BLaER1 treated with 17β-estradiol and CSF1 and Interleukin-3, amounts not matched to agents 10 nM and 100 nM (cell line): ENCODE results near the gene PAOX.
"Not testable (repeated sequence)": the region's sequence is repeated elsewhere in the genome, so short reads cannot be mapped to it uniquely, and the experiment has no call there.

Source experiments
- H3K27ac ChIP-seq, 11 experiments: shearing (Covaris generic); formaldehyde crosslinking; 2 replicates each; pipeline ENCODE4 v1.8.1; 2022
- H3K27me3 ChIP-seq, 11 experiments: shearing (Covaris generic); formaldehyde crosslinking; 2 replicates each; pipeline ENCODE4 v1.8.1; 2022
- H3K36me3 ChIP-seq, 11 experiments: shearing (Covaris generic); formaldehyde crosslinking; 2 replicates each; pipeline ENCODE4 v1.8.1; 2022
- H3K4me1 ChIP-seq, 10 experiments: shearing (Covaris generic); formaldehyde crosslinking; 2 replicates each; pipeline ENCODE4 v1.8.1; 2022
- H3K4me2 ChIP-seq, 11 experiments: shearing (Covaris generic); formaldehyde crosslinking; 2 replicates each; pipeline ENCODE4 v1.8.1; 2022
- H3K4me3 ChIP-seq, 10 experiments: shearing (Covaris generic); formaldehyde crosslinking; 2 replicates each; pipeline ENCODE4 v1.8.1; 2022
- H3K9ac ChIP-seq, 11 experiments: shearing (Covaris generic); formaldehyde crosslinking; 2 replicates each; pipeline ENCODE4 v1.8.1; 2022
- H3K9me3 ChIP-seq, 11 experiments: shearing (Covaris generic); formaldehyde crosslinking; replicated peaks in 1 of 11; 2 replicates each; pipeline ENCODE4 v1.8.1; 2022
- H4K20me1 ChIP-seq, 11 experiments: shearing (Covaris generic); formaldehyde crosslinking; 2 replicates each; pipeline ENCODE4 v1.8.1; 2022
- Cebpa-rat ChIP-seq, 11 experiments: shearing (Covaris generic); IDR thresholded peaks; 2 replicates each; pipeline ENCODE4 v1.8.1; 2022

Gene PAOX

GRCh38 chr10:133405272-133405671 lies 26.2 kb downstream of the PAOX start:
- Histone ChIP-seq H4K20me1 (peaks cover 5 to 77% (median 24%) of the 10 kb centered on the region in 11 experiments; a peak in 14 of 22 replicates), H3K4me2 (no peak overlapping the region), H3K36me3 (peaks cover 93 to 100% (median 98%) of the 10 kb centered on the region in 11 experiments), H3K4me1 (peaks cover 0 to 15% (median 7%) of the 10 kb centered on the region in 10 experiments; a peak in 11 of 20 replicates), H3K27ac (no peak overlapping the region), H3K27me3 (no peaks in the 10 kb centered on the region), H3K9ac (no peak overlapping the region), H3K9me3 (peaks cover 11 to 39% (median 36%) of the 10 kb centered on the region in 11 experiments), H3K4me3 (no peak overlapping the region)
- no peak for TF ChIP-seq Cebpa-rat (IDR thresholded peaks at IDR 0.05)

- H3K9me3 ChIP-seq, result peaks cover 18 to 46% (median 43%) of the 10 kb centered on the region in 11 experiments
- peaks cover 5 to 70% (median 21%) of the 10 kb centered on the region in 11 experiments; a peak in 14 of 22 replicates for H4K20me1 ChIP-seq
- H3K36me3 ChIP-seq, result peaks cover 95 to 100% (median 98%) of the 10 kb centered on the region in 11 experiments
- H3K4me2 ChIP-seq, result no peak overlapping the region
- no peak overlapping the region for H3K9ac ChIP-seq
- no peak overlapping the region for H3K27ac ChIP-seq
- TF ChIP-seq Cebpa-rat (IDR thresholded peaks at IDR 0.05), result no peak
- H3K4me1 ChIP-seq, result peaks cover 0 to 8% (median under 1%) of the 10 kb centered on the region in 10 experiments; a peak in 10 of 20 replicates
- H3K27me3 ChIP-seq, result no peaks in the 10 kb centered on the region
- no peak overlapping the region for H3K4me3 ChIP-seq
These were observed 26.9 kb downstream of the PAOX start for GRCh38 chr10:133405844-133406527.

- Histone ChIP-seq H3K4me2 (no peak overlapping the region), H3K27me3 (no peaks in the 10 kb centered on the region), H3K9me3 (peaks cover 60 to 92% (median 90%) of the 10 kb centered on the region in 11 experiments), H3K9ac (no peak overlapping the region), H3K27ac (no peak overlapping the region), H4K20me1 (peaks cover 0 to 26% (median 0%) of the 10 kb centered on the region in 11 experiments; a peak in 7 of 22 replicates), H3K4me3 (peak overlapping the region in 4 of 10 experiments; percentile 27 to 40 (median 28); a peak in 6 of 20 replicates), H3K4me1 (no peaks in the 10 kb centered on the region), H3K36me3 (peaks cover 83 to 95% (median 89%) of the 10 kb centered on the region in 11 experiments)
- no peak for TF ChIP-seq Cebpa-rat (IDR thresholded peaks at IDR 0.05)
These were observed 32.7 kb downstream of the PAOX start for GRCh38 chr10:133411523-133412380.

- peaks cover 77 to 89% (median 83%) of the 10 kb centered on the region in 11 experiments for H3K36me3 ChIP-seq
- H3K4me1 ChIP-seq, result no peaks in the 10 kb centered on the region
- no peak overlapping the region for H3K9ac ChIP-seq
- H3K27me3 ChIP-seq, result no peaks in the 10 kb centered on the region
- no peak overlapping the region for H3K27ac ChIP-seq
- H3K4me2 ChIP-seq, result no peak overlapping the region
- H3K4me3 ChIP-seq, result peak overlapping the region in 1 of 10 experiments; percentile 27; a peak in 2 of 20 replicates
- TF ChIP-seq Cebpa-rat (IDR thresholded peaks at IDR 0.05), result no peak
- H3K9me3 ChIP-seq, result peaks cover 60 to 86% (median 85%) of the 10 kb centered on the region in 11 experiments
- peaks cover 0 to 20% (median 0%) of the 10 kb centered on the region in 11 experiments; a peak in 5 of 22 replicates for H4K20me1 ChIP-seq
These were observed 33.3 kb downstream of the PAOX start for GRCh38 chr10:133412381-133412711.

GRCh38 chr10:133414401-133414800 lies 35.3 kb downstream of the PAOX start:
- not testable (repeated sequence) for H3K4me1 ChIP-seq, H3K4me2 ChIP-seq, H3K27ac ChIP-seq, H3K9ac ChIP-seq, H3K27me3 ChIP-seq, H3K4me3 ChIP-seq
- Histone ChIP-seq H3K36me3 (peaks cover 71 to 85% (median 79%) of the 10 kb centered on the region in 11 experiments), H3K9me3 (peaks cover 58 to 66% (median 64%) of the 10 kb centered on the region in 11 experiments), H4K20me1 (peaks cover 0 to 20% (median 13%) of the 10 kb centered on the region in 11 experiments; a peak in 16 of 22 replicates)

GRCh38 chr10:133415752-133416151 lies 36.7 kb downstream of the PAOX start:
- Histone ChIP-seq H3K27me3 (peaks cover 0 to 6% (median 2%) of the 10 kb centered on the region in 11 experiments; a peak in 6 of 22 replicates), H3K4me3 (no peak overlapping the region), H3K9ac (no peak overlapping the region), H3K27ac (no peak overlapping the region), H3K9me3 (peaks cover 44 to 52% (median 50%) of the 10 kb centered on the region in 11 experiments), H3K36me3 (peaks cover 68 to 81% (median 78%) of the 10 kb centered on the region in 11 experiments), H3K4me2 (no peak overlapping the region), H4K20me1 (peaks cover 3 to 34% (median 26%) of the 10 kb centered on the region in 11 experiments; a peak in 19 of 22 replicates), H3K4me1 (no peaks in the 10 kb centered on the region)
- no peak for TF ChIP-seq Cebpa-rat (IDR thresholded peaks at IDR 0.05)

- Histone ChIP-seq H3K4me3 (no peak overlapping the region), H3K27me3 (peaks cover 21 to 33% (median 28%) of the 10 kb centered on the region in 11 experiments), H3K4me2 (no peak overlapping the region), H4K20me1 (peaks cover 28 to 61% (median 53%) of the 10 kb centered on the region in 11 experiments; a peak in 21 of 22 replicates), H3K9ac (no peak overlapping the region; a peak in 1 of 22 replicates), H3K4me1 (peaks cover 11 to 16% (median 14%) of the 10 kb centered on the region in 10 experiments; a peak in 18 of 20 replicates), H3K36me3 (peaks cover 42 to 67% (median 53%) of the 10 kb centered on the region in 11 experiments), H3K27ac (no peak overlapping the region), H3K9me3 (peaks cover 17 to 25% (median 24%) of the 10 kb centered on the region in 11 experiments)
- no peak for TF ChIP-seq Cebpa-rat (IDR thresholded peaks at IDR 0.05)
These were observed 39.4 kb downstream of the PAOX start for GRCh38 chr10:133418289-133418993.

- TF ChIP-seq Cebpa-rat (IDR thresholded peaks at IDR 0.05), result no peak
These were observed 40.3 kb downstream of the PAOX start for GRCh38 chr10:133419211-133419950.

More at GRCh38 chr10:133419211-133419950, 40.3 kb downstream of the PAOX start:
- Histone ChIP-seq H3K4me3 (no peak overlapping the region), H3K27me3 (peaks cover 24 to 41% (median 32%) of the 10 kb centered on the region in 11 experiments), H3K9ac (no peak overlapping the region; a peak in 1 of 22 replicates), H4K20me1 (peaks cover 28 to 64% (median 54%) of the 10 kb centered on the region in 11 experiments; a peak in 21 of 22 replicates), H3K9me3 (peaks cover 13 to 18% (median 17%) of the 10 kb centered on the region in 11 experiments), H3K36me3 (peaks cover 37 to 60% (median 45%) of the 10 kb centered on the region in 11 experiments), H3K4me2 (no peak overlapping the region), H3K27ac (no peak overlapping the region), H3K4me1 (peaks cover 11 to 18% (median 15%) of the 10 kb centered on the region in 10 experiments; a peak in 18 of 20 replicates)
